Upper lobe of left lung (tissue), 4 donors: ENCODE measurements around the gene RXYLT1.

Experiments
- CTCF ChIP-seq, 6 experiments: fragments of 450-650 bp in 4 of 6; fragments of 200-600 bp in 2 of 6; sonication (generic) in 2 of 6; IDR thresholded peaks; one replicate each; pipeline ENCODE4 v1.5.1; 2016 to 2019; ENCODE audit warnings: antibody characterized with exemption in 6 of 6
- POLR2AphosphoS5 ChIP-seq, 2 donors: sonication (generic); formaldehyde crosslinking; IDR thresholded peaks; one replicate each; pipeline ENCODE4 v1.5.1; 2017; ENCODE audit warnings: antibody characterized with exemption in 2 of 2

DNA sequence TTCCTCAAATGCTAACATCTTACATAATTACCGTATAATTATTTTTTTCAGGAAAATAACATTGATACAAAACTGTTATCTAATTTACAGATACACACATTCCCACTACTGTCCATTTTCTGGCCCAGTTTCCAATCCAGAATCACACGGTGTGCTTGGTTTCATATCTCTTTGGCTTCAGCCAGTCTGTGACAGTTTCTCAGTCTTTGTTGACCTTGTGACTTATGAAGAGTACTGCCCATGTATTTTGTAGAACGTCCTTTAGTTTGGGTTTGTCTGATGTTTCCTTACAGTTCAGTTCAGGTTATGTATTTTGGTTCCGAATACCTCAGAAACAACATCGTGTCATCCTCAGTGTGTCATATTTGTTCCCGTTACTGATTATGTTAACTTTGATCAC is 16.2 kb downstream of the RXYLT1 start:
- no peak for TF ChIP-seq CTCF (IDR thresholded peaks at IDR 0.05)
- no peak for TF ChIP-seq POLR2AphosphoS5 (IDR thresholded peaks at IDR 0.05)
